T47D (cell line): Measurements from ENCODE around the gene CDK14.
"Not testable (repeated sequence)": the region's sequence is repeated elsewhere in the genome, so short reads cannot be mapped to it uniquely, and the experiment has no call there.

ENCODE experiments used
- DNase-seq, 2 experiments: peaks; one replicate each; pipeline versions ENCODE4 v3.0.0 to v3.0.0-alpha.2; 2011 to 2012; ENCODE audit warnings: low read depth in 1 of 2, low spot score in 1 of 2
- JUND ChIP-seq: IDR thresholded peaks from 2 replicates; pipeline ENCODE4 v1.6.1; 2012; ENCODE audit warnings: low read depth
- in situ Hi-C: cut with HindIII; loops from 2 replicates; pipeline ENCODE4 v1.10.0; 2016; ENCODE audit warnings: low sequenced_read_pairs, low pct_unique_long_range_greater_than_20kb

Gene CDK14

GRCh38 chr7:90771281-90771680 lies 175.2 kb downstream of the CDK14 start:
- TF ChIP-seq JUND = no peak
- in situ Hi-C loops = no loop called here
- DNase-seq = no peak

- in situ Hi-C loops = no loop called here
- DNase-seq = no peak
- TF ChIP-seq JUND = no peak
Measured at GRCh38 chr7:90772410-90772809, 176.3 kb downstream of the CDK14 start.

DNA sequence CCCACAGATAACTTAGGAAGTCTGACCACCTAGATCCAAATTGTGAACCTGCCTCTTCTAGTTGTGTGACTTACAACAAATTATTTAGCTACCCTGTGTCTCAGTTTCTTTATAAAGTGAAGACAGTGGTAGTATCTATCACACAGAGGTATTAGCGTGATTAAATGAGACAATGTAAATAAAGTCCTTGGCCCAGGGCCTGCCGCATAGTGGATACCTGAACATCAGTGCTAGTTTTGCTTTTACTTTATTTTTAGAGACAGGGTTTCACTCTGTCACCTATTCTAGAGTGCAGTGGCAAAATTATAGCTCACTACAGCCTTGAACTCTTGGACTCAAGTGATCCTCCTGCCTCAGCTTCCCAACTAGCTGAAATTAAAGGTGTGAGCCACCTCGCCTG lies 177.1 kb downstream of the CDK14 start:
- no peak for TF ChIP-seq JUND
- no peak for DNase-seq
- in situ Hi-C loops = no loop called here

GRCh38 chr7:90774706-90775105 lies 178.6 kb downstream of the CDK14 start:
- in situ Hi-C loops = no loop called here

GRCh38 chr7:90775383-90775965 lies 179.4 kb downstream of the CDK14 start:
- in situ Hi-C loops = no loop called here
- DNase-seq = no peak
- TF ChIP-seq JUND = no peak

More at GRCh38 chr7:90774706-90775105, 178.6 kb downstream of the CDK14 start:
- TF ChIP-seq JUND = no peak
- DNase-seq = no peak

GRCh38 chr7:90777041-90777440 lies 180.9 kb downstream of the CDK14 start:
- in situ Hi-C loops = no loop called here
- TF ChIP-seq JUND = no peak
- DNase-seq = no peak

- in situ Hi-C loops = no loop called here
Measured at GRCh38 chr7:90777465-90777864, 181.3 kb downstream of the CDK14 start.

GRCh38 chr7:90777886-90778285 lies 181.8 kb downstream of the CDK14 start:
- no peak for DNase-seq
- no peak for TF ChIP-seq JUND
- in situ Hi-C loops = no loop called here

More at GRCh38 chr7:90777465-90777864, 181.3 kb downstream of the CDK14 start:
- no peak for TF ChIP-seq JUND
- DNase-seq = no peak

GRCh38 chr7:90788052-90788451 lies 191.9 kb downstream of the CDK14 start:
- in situ Hi-C loops = no loop called here
- TF ChIP-seq JUND = no peak
- DNase-seq = no peak

DNA sequence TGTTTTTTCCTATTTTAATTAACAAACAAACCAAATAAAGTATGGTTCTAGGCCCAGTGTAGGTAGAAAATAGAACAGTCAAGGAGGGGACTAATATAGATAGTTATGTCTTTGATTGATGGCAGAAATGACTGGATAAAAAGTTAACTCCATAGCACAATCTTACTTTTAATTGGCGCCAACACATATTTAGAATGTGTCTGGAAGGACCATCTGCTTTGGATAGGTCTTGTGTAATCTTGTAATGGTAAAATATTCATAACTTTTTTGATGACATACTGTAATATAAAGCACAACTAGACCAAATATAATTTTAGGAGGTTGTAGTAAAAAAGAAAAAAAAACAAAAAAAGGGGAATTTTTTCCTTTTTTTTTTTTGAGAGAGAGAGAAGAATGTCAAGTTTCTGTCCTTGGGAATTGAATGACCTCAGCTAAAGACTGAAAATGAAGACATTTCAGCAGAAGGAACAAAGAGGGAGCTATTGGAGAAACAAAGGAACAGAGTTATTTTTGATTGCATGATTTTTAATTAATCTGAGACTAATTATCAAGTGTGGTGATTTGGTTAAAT lies 193.7 kb downstream of the CDK14 start:
- no peak for DNase-seq
- TF ChIP-seq JUND = no peak
- in situ Hi-C loops = no loop called here

DNA sequence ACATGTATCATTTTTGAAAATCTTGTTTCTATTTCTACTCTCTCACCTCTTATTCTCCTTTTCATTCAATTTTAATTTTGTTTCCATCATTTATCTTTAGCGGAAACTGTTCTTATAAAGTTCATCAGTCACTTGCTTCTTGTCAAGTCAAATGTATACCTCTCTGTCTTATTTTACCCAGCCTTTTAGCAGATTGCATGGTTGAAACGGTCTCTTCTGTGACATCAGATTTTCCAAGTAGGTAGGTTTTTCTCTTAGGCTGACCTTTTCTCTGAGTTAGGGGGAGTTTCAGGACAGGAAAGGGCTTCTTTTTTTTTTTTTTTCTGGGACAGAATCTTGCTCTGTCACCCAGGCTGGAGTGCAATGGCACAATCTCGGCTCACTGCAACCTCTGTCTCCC lies 195.5 kb downstream of the CDK14 start:
- in situ Hi-C loops = no loop called here
- TF ChIP-seq JUND = no peak
- DNase-seq = no peak

- in situ Hi-C loops = no loop called here
- no peak for DNase-seq
- TF ChIP-seq JUND = no peak
Measured at GRCh38 chr7:90792301-90792700, 196.2 kb downstream of the CDK14 start.

GRCh38 chr7:90794234-90794633 lies 198.1 kb downstream of the CDK14 start:
- DNase-seq, in situ Hi-C loops: not testable (repeated sequence)

GRCh38 chr7:90797596-90797995 lies 201.5 kb downstream of the CDK14 start:
- no peak for DNase-seq
- TF ChIP-seq JUND = no peak
- in situ Hi-C loops = no loop called here

- DNase-seq = no peak
- no peak for TF ChIP-seq JUND
- in situ Hi-C loops = no loop called here
Measured at GRCh38 chr7:90804370-90804769, 208.2 kb downstream of the CDK14 start.

- DNase-seq, in situ Hi-C loops: not testable (repeated sequence)
Measured at GRCh38 chr7:90815552-90815951, 219.4 kb downstream of the CDK14 start.
